GM23248 (cell line): ENCODE data around the gene GBP3.
"Not testable (repeated sequence)": the region's sequence is repeated elsewhere in the genome, so short reads cannot be mapped to it uniquely, and the experiment has no call there.

Experiments
- EZH2 ChIP-seq: fragments of 200-600 bp; sonication (generic); IDR thresholded peaks from 2 replicates; pipeline ENCODE4 v1.6.1; 2018; ENCODE audit warnings: antibody characterized with exemption, mild to moderate bottlenecking; ENCODE audit not compliant: insufficient read depth, poor library complexity, severe bottlenecking
- EZH2phosphoT487 ChIP-seq: fragments of 200-600 bp; sonication (generic); IDR thresholded peaks from 2 replicates; pipeline ENCODE4 v1.6.1; 2018; ENCODE audit warnings: antibody characterized with exemption, moderate library complexity, mild to moderate bottlenecking, low read depth; ENCODE audit not compliant: insufficient read depth

DNA sequence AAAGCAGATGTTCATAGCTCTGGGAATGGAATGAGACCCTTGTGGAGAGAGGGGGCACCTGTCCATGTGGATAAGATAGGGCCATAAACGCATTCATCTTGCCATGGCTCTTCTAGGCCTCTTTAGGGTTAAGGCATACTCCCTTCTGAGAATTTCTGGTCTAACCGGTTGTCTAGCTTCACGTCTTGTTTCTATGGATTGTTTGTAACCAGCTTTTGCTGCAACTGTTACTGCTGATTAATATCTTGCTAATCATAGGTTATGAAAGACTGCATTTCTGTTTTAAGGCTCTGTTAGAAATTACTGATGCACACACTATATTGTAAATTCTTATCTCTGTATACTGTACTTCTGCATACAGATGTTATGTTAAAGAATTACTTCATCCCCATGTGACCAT, 4.3 kb downstream of the GBP3 start:
- not testable (repeated sequence) for TF ChIP-seq EZH2, EZH2phosphoT487
